ENCODE measurements around the gene DCLK3.

Gene DCLK3

GRCh38 chr3:36763850-36764703 lies at the start of gene DCLK3:
DCLK3 (minus strand) TSS chr3:36764553; CDS start chr3:36764263, 290 bp downstream.
- peak; percentile 26 for DNase-seq

- no peak for DNase-seq
These were observed 49.0 kb upstream of the DCLK3 start for GRCh38 chr3:36813305-36813704.

- DNase-seq, result no peak
These were observed 47.9 kb upstream of the DCLK3 start for GRCh38 chr3:36812240-36812639.

GRCh38 chr3:36811768-36812167 lies 47.4 kb upstream of the DCLK3 start:
- no peak for DNase-seq

GRCh38 chr3:36804295-36805055 lies 40.1 kb upstream of the DCLK3 start:
- DNase-seq, result peak; percentile 47

- no peak for DNase-seq
These were observed 38.9 kb upstream of the DCLK3 start for GRCh38 chr3:36803091-36803791.

- no peak for DNase-seq
These were observed 36.3 kb upstream of the DCLK3 start for GRCh38 chr3:36800533-36801116.

GRCh38 chr3:36796881-36797280 lies 32.5 kb upstream of the DCLK3 start:
- DNase-seq, result no peak

- no peak for DNase-seq
These were observed 31.8 kb upstream of the DCLK3 start for GRCh38 chr3:36796161-36796560.

GRCh38 chr3:36795622-36796021 lies 31.3 kb upstream of the DCLK3 start:
- DNase-seq, result no peak

GRCh38 chr3:36792342-36792741 lies 28.0 kb upstream of the DCLK3 start:
- DNase-seq, result peak; percentile 3

- DNase-seq, result no peak
These were observed 26.4 kb upstream of the DCLK3 start for GRCh38 chr3:36790765-36791164.

GRCh38 chr3:36786921-36787890 lies 22.9 kb upstream of the DCLK3 start:
- no peak for DNase-seq

- no peak for DNase-seq
These were observed 19.8 kb upstream of the DCLK3 start for GRCh38 chr3:36784138-36784635.

- no peak for DNase-seq
These were observed 13.3 kb upstream of the DCLK3 start for GRCh38 chr3:36777424-36778218.

GRCh38 chr3:36776436-36776835 lies 12.1 kb upstream of the DCLK3 start:
- no peak for DNase-seq

GRCh38 chr3:36774052-36774451 lies 9.7 kb upstream of the DCLK3 start:
- DNase-seq, result no peak

GRCh38 chr3:36771931-36772330 lies 7.6 kb upstream of the DCLK3 start:
- DNase-seq, result no peak

GRCh38 chr3:36769926-36770325 lies 5.6 kb upstream of the DCLK3 start:
- no peak for DNase-seq

- DNase-seq, result no peak
These were observed 751 bp upstream of the DCLK3 start for GRCh38 chr3:36765104-36765503.

- DNase-seq, result no peak
These were observed 318 bp upstream of the DCLK3 start for GRCh38 chr3:36764704-36765038.

Measured in NCI-H146 (cell line).